HCT116 (cell line): ENCODE results near the gene FNDC3B. TPM values are rescaled to one million over a fixed set of nuclear protein-coding genes. Genes with fewer than 3 reads are reported as not detected.

Experiments
- ATAC-seq: fragments of 200-7000 bp; cut with Tn5 transposase; 2 replicates; pipeline ENCODE4 v1.9.1; 2020; ENCODE audit warnings: mild to moderate bottlenecking, moderate library complexity
- BruUV-seq: library from RNA; stranded (reverse); fragments of 400-500 nt; replicated peaks from 2 replicates; lab custom pipeline; 2021; lab: Mats Ljungman, UMichigan
- CTCF ChIA-PET: fragments of 300-600 bp; sonication (Branson Sonifier 250); formaldehyde crosslinking; loops from one replicate; lab custom pipeline; 2021; ENCODE audit warnings: antibody characterized with exemption; lab: Charles Lee
- POLR2A ChIA-PET: fragments of 300-600, 350-600 bp; sonication (Branson Sonifier 250); formaldehyde crosslinking; loops from one replicate; lab custom pipeline; 2021; ENCODE audit warnings: antibody characterized with exemption; lab: Charles Lee
- RAD21 ChIA-PET, 2 experiments: fragments of 300-600 bp; sonication (Branson Sonifier 250); formaldehyde crosslinking; loops; one replicate each; lab custom pipeline; 2023; ENCODE audit warnings: low total read pairs in 2 of 2; ENCODE audit not compliant: uncharacterized antibody in 2 of 2, unreplicated experiment in 2 of 2, low non-redundant PET in 1 of 2; lab: Charles Lee
- DNase-seq: peaks from one replicate; pipeline ENCODE4 v3.0.0-alpha.2; 2010; ENCODE audit warnings: low read depth, low spot score
- H2AFZ ChIP-seq: fragments of 200-600 bp; shearing (Covaris generic), sonication (generic); 2 replicates; pipeline ENCODE4 v1.6.1; 2017; ENCODE audit warnings: low read depth, mixed run types, mixed read lengths, antibody characterized with exemption, low read length; ENCODE audit not compliant: poor library complexity, severe bottlenecking
- H3K27ac ChIP-seq: 2 replicates; pipeline ENCODE4 v1.5.1; 2012; ENCODE audit warnings: low read depth, low read length
- H3K27me3 ChIP-seq: fragments of 200-600 bp; sonication (generic); 2 replicates; pipeline ENCODE4 v1.6.1; 2016; ENCODE audit warnings: mixed run types, low read length, mixed read lengths; ENCODE audit not compliant: insufficient read depth
- H3K36me3 ChIP-seq, 2 experiments: fragments of 200-500 bp in 1 of 2; fragments of 200-600 bp in 1 of 2; sonication (Bioruptor generic) in 1 of 2; sonication (generic) in 1 of 2; 2 replicates each; pipeline versions ENCODE4 v1.5.1 to v1.6.1; 2014 to 2016; ENCODE audit warnings: low read length in 2 of 2, inconsistent platforms in 1 of 2, mixed read lengths in 1 of 2, mixed run types in 1 of 2; ENCODE audit not compliant: insufficient read depth in 2 of 2, control insufficient read depth in 1 of 2
- H3K4me1 ChIP-seq, 2 experiments: fragments of 200-600 bp in 1 of 2; sonication (generic) in 1 of 2; 2 replicates each; pipeline versions ENCODE4 v1.5.1 to v1.6.1; 2012 to 2017; ENCODE audit warnings: low read length in 2 of 2, inconsistent platforms in 1 of 2, mild to moderate bottlenecking in 1 of 2, mixed read lengths in 1 of 2, mixed run types in 1 of 2, moderate library complexity in 1 of 2; ENCODE audit not compliant: insufficient read depth in 2 of 2, control insufficient read depth in 1 of 2
- H3K4me2 ChIP-seq: fragments of 200-600 bp; sonication (generic); 2 replicates; pipeline ENCODE4 v1.6.1; 2017; ENCODE audit warnings: mixed run types, low read length, mixed read lengths
- H3K4me3 ChIP-seq, 2 experiments: fragments of 200-600 bp in 1 of 2; sonication (generic) in 1 of 2; replicated peaks in 1 of 2; 2 replicates each; pipeline ENCODE4 v1.5.1; 2011 to 2016; ENCODE audit warnings: low read length in 2 of 2, control low read depth in 1 of 2, low read depth in 1 of 2, mild to moderate bottlenecking in 1 of 2, mixed read lengths in 1 of 2, mixed run types in 1 of 2
- H3K79me2 ChIP-seq: fragments of 200-600 bp; sonication (generic); 2 replicates; pipeline ENCODE4 v1.6.1; 2017; ENCODE audit warnings: mild to moderate bottlenecking, mixed run types, low read length, moderate library complexity, mixed read lengths; ENCODE audit not compliant: insufficient read depth
- H3K9ac ChIP-seq: fragments of 200-600 bp; sonication (generic); 2 replicates; pipeline ENCODE4 v1.6.1; 2016; ENCODE audit warnings: low read length, mixed read lengths
- H3K9me2 ChIP-seq: fragments of 200-600 bp; sonication (generic), shearing (Covaris generic); 2 replicates; pipeline ENCODE4 v1.6.1; 2017; ENCODE audit warnings: mixed run types, mild to moderate bottlenecking, moderate library complexity; ENCODE audit not compliant: insufficient read depth
- H3K9me3 ChIP-seq, 2 experiments: fragments of 200-500 bp in 1 of 2; fragments of 200-600 bp in 1 of 2; sonication (Bioruptor generic) in 1 of 2; sonication (generic) in 1 of 2; 2 replicates each; pipeline ENCODE4 v1.6.1; 2014 to 2017; ENCODE audit warnings: low read length in 2 of 2, mixed read lengths in 2 of 2, inconsistent platforms in 1 of 2, low read depth in 1 of 2, mild to moderate bottlenecking in 1 of 2, mixed run types in 1 of 2, moderate library complexity in 1 of 2; ENCODE audit not compliant: control insufficient read depth in 1 of 2, insufficient read depth in 1 of 2
- H4K20me1 ChIP-seq: fragments of 200-600 bp; sonication (generic), shearing (Covaris generic); 2 replicates; pipeline ENCODE4 v1.6.1; 2017; ENCODE audit warnings: mixed run types, mild to moderate bottlenecking, moderate library complexity; ENCODE audit not compliant: insufficient read depth
- CEBPB ChIP-seq: IDR thresholded peaks from 2 replicates; pipeline ENCODE4 v1.6.1; 2012; ENCODE audit warnings: low read depth
- CTCF ChIP-seq, 3 experiments: fragments of 200-600 bp in 1 of 3; sonication (generic) in 1 of 3; IDR thresholded peaks in 2 of 3; conservative IDR thresholded peaks in 1 of 3; 2 replicates each; pipeline ENCODE4 v1.5.1; 2012 to 2017; ENCODE audit warnings: low read depth in 2 of 3, low read length in 2 of 3, antibody characterized with exemption in 1 of 3, borderline replicate concordance in 1 of 3, control low read depth in 1 of 3, mild to moderate bottlenecking in 1 of 3, mixed read lengths in 1 of 3, mixed run types in 1 of 3, moderate library complexity in 1 of 3; ENCODE audit not compliant: insufficient read depth in 1 of 3
- FOSL1 ChIP-seq: IDR thresholded peaks from 2 replicates; pipeline ENCODE4 v1.6.1; 2012; ENCODE audit warnings: low read depth
- JUND ChIP-seq: IDR thresholded peaks from 2 replicates; pipeline ENCODE4 v1.6.1; 2012
- MAX ChIP-seq: IDR thresholded peaks from 2 replicates; pipeline ENCODE4 v1.6.1; 2012
- SP1 ChIP-seq: IDR thresholded peaks from 2 replicates; pipeline ENCODE4 v1.6.1; 2012; ENCODE audit warnings: low read depth
- SRF ChIP-seq: IDR thresholded peaks from 2 replicates; pipeline ENCODE4 v1.6.1; 2012; ENCODE audit warnings: low read depth
- ZBTB33 ChIP-seq: IDR thresholded peaks from 2 replicates; pipeline ENCODE4 v1.6.1; 2011; ENCODE audit warnings: mild to moderate bottlenecking, low read length, moderate library complexity; ENCODE audit not compliant: insufficient replicate concordance; ENCODE audit errors: extremely low read depth
- intact Hi-C: fragments of 100-400 bp; cut with micrococcal nuclease; formaldehyde crosslinking; loops from 2 replicates; pipeline ENCODE4 v1.10.0; 2022
- total RNA-seq: library from RNA; stranded (reverse); gene quantifications from one replicate; pipeline ENCODE4 v1.2.1, GENCODE V29; 2021; ENCODE audit not compliant: unreplicated experiment

FNDC3B gene
- total RNA-seq, 1 experiment from 2014 or later, result 45.7 TPM

- Histone ChIP-seq H3K4me1 (peaks cover 0 to 10% of the 10 kb centered on the region in 2 experiments; a peak in 2 of 4 replicates), H3K9ac (no peak overlapping the region), H3K79me2 (no peaks in the 10 kb centered on the region), H3K27me3 (no peaks in the 10 kb centered on the region), H3K27ac (no peak overlapping the region), H2AFZ (no peak overlapping the region), H3K4me2 (peak overlapping the region; percentile 21; the same call in 1 of the 2 replicates), H4K20me1 (no peaks in the 10 kb centered on the region), H3K9me3 (peaks cover 0 to 6% of the 10 kb centered on the region in 2 experiments; a peak in 2 of 4 replicates), H3K9me2 (no peaks in the 10 kb centered on the region), H3K4me3 (no peak overlapping the region), H3K36me3 (no peaks in the 10 kb centered on the region)
- CTCF ChIA-PET, result no interaction called here
- RAD21 ChIA-PET, result no interaction called here
- peak; percentile 17; the same call in 1 of the 2 replicates for ATAC-seq
- peak; percentile 18 for DNase-seq
- no TSS peak for BruUV-seq
- POLR2A ChIA-PET, result no interaction called here
- intact Hi-C loops, result no loop called here
- TF ChIP-seq ZBTB33 (no peak), MAX (no peak), JUND (peak; percentile 64), CEBPB (no peak), CTCF (IDR thresholded peaks at IDR 0.05 in 2 of 3, conservative IDR thresholded peaks at IDR 0.05 in 1 of 3; ENCODE audit: borderline replicate concordance in 1 of 3, insufficient read depth in 1 of 3, low read depth in 2 of 3, low read length in 2 of 3) (no peak), FOSL1 (peak; percentile 65; the same call in 1 of the 2 replicates), SP1 (peak; percentile 32; the same call in 1 of the 2 replicates), SRF (0 out of 2 replicates have a peak, but pooled peaks have one; percentile 53)
Measured at GRCh38 chr3:172244011-172244410, 204.6 kb downstream of the FNDC3B start.
